ENCODE results near the gene FAM222B.

FAM222B gene

DNA sequence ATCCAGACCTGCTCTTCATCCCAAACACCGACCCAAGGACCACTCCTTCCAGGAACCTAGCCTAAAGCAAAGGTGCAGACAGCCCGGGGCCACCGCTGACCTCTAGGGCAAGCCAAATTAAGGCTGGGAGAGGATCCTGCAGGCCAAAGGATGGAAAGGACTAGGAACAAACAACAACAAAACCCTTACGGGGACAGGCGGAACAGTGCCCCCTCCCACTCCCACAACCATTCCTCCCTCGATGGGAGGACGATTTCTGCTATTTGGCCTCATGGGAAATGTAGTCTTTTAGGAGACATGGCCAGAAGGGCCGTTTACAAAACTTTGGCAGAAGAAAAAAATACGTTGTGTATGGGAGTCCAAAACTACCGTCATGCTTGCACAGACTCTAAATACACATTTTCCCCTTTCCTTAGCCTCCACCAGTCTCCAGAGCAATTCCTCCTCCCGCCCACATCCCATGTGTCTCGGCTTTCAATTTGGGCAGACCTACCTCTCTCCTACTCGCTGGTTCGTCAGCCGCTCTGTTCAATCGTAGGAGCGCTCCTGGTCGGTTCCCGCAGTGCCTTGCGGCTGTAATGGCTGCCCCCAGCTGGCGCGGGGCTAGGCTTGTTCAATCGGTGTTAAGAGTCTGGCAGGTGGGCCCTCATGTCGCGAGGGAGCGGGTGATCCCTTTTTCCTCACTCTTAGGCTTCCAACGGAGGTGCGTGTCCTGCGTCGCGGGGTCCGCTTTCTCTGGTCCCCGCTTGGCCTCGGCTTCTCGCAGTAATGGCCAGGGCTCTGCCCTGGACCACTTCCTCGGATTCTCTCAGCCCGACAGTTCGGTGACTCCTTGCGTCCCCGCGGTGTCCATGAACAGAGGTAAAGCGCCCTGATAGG lies 12.1 kb upstream of the FAM222B start, which contains the start of gene ERAL1:
Gene ERAL1, plus strand, starts transcription at position 560 of the 879 bp plus-strand sequence. Its CDS starts 19 bp downstream, at position 579.
- peak within 1 kb of the TSS; percentile 62 for H3K4me2 ChIP-seq (ENCODE audit: low read depth, low read length, poor library complexity, severe bottlenecking)
- no peak within 1 kb of the TSS for H3K27ac ChIP-seq (ENCODE audit: low read depth, low read length)
- peak within 1 kb of the TSS; percentile 75 for H2AFZ ChIP-seq (ENCODE audit: low read depth, low read length, severe bottlenecking)
- no peaks in the 10 kb centered on the region for H3K9me3 ChIP-seq (ENCODE audit: insufficient read depth, low read length)
- no peaks in the 10 kb centered on the region for H4K20me1 ChIP-seq (ENCODE audit: low read depth, low read length)
- TF ChIP-seq EZH2phosphoT487 (conservative IDR thresholded peaks at IDR 0.05; ENCODE audit: low read length), result no peak
- TF ChIP-seq CTCF (IDR thresholded peaks at IDR 0.05; ENCODE audit: insufficient read depth, low read length, poor library complexity, severe bottlenecking), result no peak
- H3F3A ChIP-seq (ENCODE audit: insufficient read depth), result peaks cover 4% of the 10 kb centered on the region; the same call in 1 of the 2 replicates
- H3K36me3 ChIP-seq (ENCODE audit: low read length), result no peaks in the 10 kb centered on the region
- peaks cover 6% of the 10 kb centered on the region; the same call in 1 of the 2 replicates for H3K79me2 ChIP-seq (ENCODE audit: insufficient read depth, low read length)
- peak within 1 kb of the TSS; percentile 60 for H3K4me3 ChIP-seq (ENCODE audit: insufficient read depth, low read length, poor library complexity, severe bottlenecking)
- H3K27me3 ChIP-seq (ENCODE audit: low read length), result no peaks in the 10 kb centered on the region
- no peaks in the 10 kb centered on the region for H3K9me2 ChIP-seq (replicated peaks; ENCODE audit: insufficient read depth, low read length)
- peak within 1 kb of the TSS; percentile 68 for H3K9ac ChIP-seq (ENCODE audit: low read length)

DNA sequence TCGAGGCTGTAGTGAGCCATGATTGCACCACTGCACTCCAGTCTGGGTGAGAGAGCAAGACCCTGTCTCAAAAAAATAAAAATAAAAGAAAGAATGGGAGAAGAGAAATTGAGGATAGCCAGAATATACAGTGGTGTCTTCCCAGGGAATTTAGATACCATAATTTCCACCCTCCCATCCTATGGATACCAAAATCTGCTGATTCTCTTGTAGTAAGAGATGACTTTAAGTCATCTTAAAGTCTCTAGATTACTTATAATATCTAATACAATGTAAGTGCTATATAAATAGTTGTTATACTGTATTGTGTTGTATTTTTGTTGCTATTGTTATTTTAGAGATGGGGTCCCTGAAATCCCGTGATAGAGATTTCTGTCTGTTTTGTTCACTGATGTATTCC lies 10.7 kb upstream of the FAM222B start:
- Histone ChIP-seq H3K9ac (ENCODE audit: low read length) (no peak overlapping the region), H4K20me1 (ENCODE audit: low read depth, low read length) (no peaks in the 10 kb centered on the region), H3K79me2 (ENCODE audit: insufficient read depth, low read length) (peaks cover 6% of the 10 kb centered on the region; the same call in 1 of the 2 replicates), H3K36me3 (ENCODE audit: low read length) (no peaks in the 10 kb centered on the region), H2AFZ (ENCODE audit: low read depth, low read length, severe bottlenecking) (no peak overlapping the region), H3K9me3 (ENCODE audit: insufficient read depth, low read length) (no peaks in the 10 kb centered on the region), H3K9me2 (replicated peaks; ENCODE audit: insufficient read depth, low read length) (no peaks in the 10 kb centered on the region), H3F3A (ENCODE audit: insufficient read depth) (peaks cover 4% of the 10 kb centered on the region; the same call in 1 of the 2 replicates), H3K4me2 (ENCODE audit: low read depth, low read length, poor library complexity, severe bottlenecking) (no peak overlapping the region), H3K4me3 (ENCODE audit: insufficient read depth, low read length, poor library complexity, severe bottlenecking) (no peak overlapping the region), H3K27me3 (ENCODE audit: low read length) (no peaks in the 10 kb centered on the region), H3K27ac (ENCODE audit: low read depth, low read length) (no peak overlapping the region)
- TF ChIP-seq EZH2phosphoT487 (conservative IDR thresholded peaks at IDR 0.05; ENCODE audit: low read length) (no peak), CTCF (IDR thresholded peaks at IDR 0.05; ENCODE audit: insufficient read depth, low read length, poor library complexity, severe bottlenecking) (no peak)

GRCh38 chr17:28849281-28849680 lies 6.7 kb upstream of the FAM222B start:
- H4K20me1 ChIP-seq (ENCODE audit: low read depth, low read length), result no peaks in the 10 kb centered on the region
- peaks cover 4% of the 10 kb centered on the region; the same call in 1 of the 2 replicates for H3F3A ChIP-seq (ENCODE audit: insufficient read depth)
- no peak overlapping the region for H3K4me2 ChIP-seq (ENCODE audit: low read depth, low read length, poor library complexity, severe bottlenecking)
- no peaks in the 10 kb centered on the region for H3K27me3 ChIP-seq (ENCODE audit: low read length)
- H3K9me3 ChIP-seq (ENCODE audit: insufficient read depth, low read length), result no peaks in the 10 kb centered on the region
- H3K9me2 ChIP-seq (replicated peaks; ENCODE audit: insufficient read depth, low read length), result no peaks in the 10 kb centered on the region
- no peaks in the 10 kb centered on the region for H3K79me2 ChIP-seq (ENCODE audit: insufficient read depth, low read length)
- no peak overlapping the region for H2AFZ ChIP-seq (ENCODE audit: low read depth, low read length, severe bottlenecking)
- no peak overlapping the region for H3K4me3 ChIP-seq (ENCODE audit: insufficient read depth, low read length, poor library complexity, severe bottlenecking)
- TF ChIP-seq EZH2phosphoT487 (conservative IDR thresholded peaks at IDR 0.05; ENCODE audit: low read length), result no peak
- no peak for TF ChIP-seq CTCF (IDR thresholded peaks at IDR 0.05; ENCODE audit: insufficient read depth, low read length, poor library complexity, severe bottlenecking)
- H3K27ac ChIP-seq (ENCODE audit: low read depth, low read length), result no peak overlapping the region
- H3K36me3 ChIP-seq (ENCODE audit: low read length), result no peaks in the 10 kb centered on the region
- H3K9ac ChIP-seq (ENCODE audit: low read length), result no peak overlapping the region

All from SU-DHL-6 (cell line).